Glomerular visceral epithelial cell (primary cell): ENCODE data around the gene CDKAL1.
"Not testable (repeated sequence)": the region's sequence is repeated elsewhere in the genome, so short reads cannot be mapped to it uniquely, and the experiment has no call there.

ENCODE experiments used
- DNase-seq: peaks from one replicate; pipeline ENCODE4 v3.0.0-alpha.2; 2016; ENCODE audit errors: extremely low spot score

Gene CDKAL1

GRCh38 chr6:20707870-20708269 lies 173.6 kb downstream of the CDKAL1 start:
- DNase-seq, result no peak

GRCh38 chr6:20708367-20709124 lies 174.3 kb downstream of the CDKAL1 start:
- peak; percentile 62 for DNase-seq

GRCh38 chr6:20709451-20709850 lies 175.2 kb downstream of the CDKAL1 start:
- no peak for DNase-seq

- no peak for DNase-seq
These were observed 176.1 kb downstream of the CDKAL1 start for GRCh38 chr6:20710341-20710740.

GRCh38 chr6:20711518-20711917 lies 177.3 kb downstream of the CDKAL1 start:
- DNase-seq, result no peak

- peak; percentile 22 for DNase-seq
These were observed 177.8 kb downstream of the CDKAL1 start for GRCh38 chr6:20712011-20712410.

- DNase-seq, result no peak
These were observed 181.0 kb downstream of the CDKAL1 start for GRCh38 chr6:20715135-20715806.

- no peak for DNase-seq
These were observed 182.6 kb downstream of the CDKAL1 start for GRCh38 chr6:20716865-20717264.

- no peak for DNase-seq
These were observed 183.5 kb downstream of the CDKAL1 start for GRCh38 chr6:20717743-20718142.

GRCh38 chr6:20718705-20719653 lies 184.7 kb downstream of the CDKAL1 start:
- DNase-seq, result no peak

GRCh38 chr6:20719980-20720379 lies 185.7 kb downstream of the CDKAL1 start:
- DNase-seq, result no peak

GRCh38 chr6:20721121-20721520 lies 186.9 kb downstream of the CDKAL1 start:
- not testable (repeated sequence) for DNase-seq

- DNase-seq, result no peak
These were observed 188.2 kb downstream of the CDKAL1 start for GRCh38 chr6:20722455-20722854.

- DNase-seq, result no peak
These were observed 189.0 kb downstream of the CDKAL1 start for GRCh38 chr6:20723236-20723635.

- no peak for DNase-seq
These were observed 190.4 kb downstream of the CDKAL1 start for GRCh38 chr6:20724443-20725190.

- not testable (repeated sequence) for DNase-seq
These were observed 191.0 kb downstream of the CDKAL1 start for GRCh38 chr6:20725235-20725634.

GRCh38 chr6:20729086-20729485 lies 194.8 kb downstream of the CDKAL1 start:
- no peak for DNase-seq

GRCh38 chr6:20732362-20732761 lies 198.1 kb downstream of the CDKAL1 start:
- DNase-seq, result not testable (repeated sequence)

GRCh38 chr6:20732896-20733295 lies 198.6 kb downstream of the CDKAL1 start:
- no peak for DNase-seq

GRCh38 chr6:20737912-20738311 lies 203.7 kb downstream of the CDKAL1 start:
- no peak for DNase-seq

- DNase-seq, result no peak
These were observed 205.8 kb downstream of the CDKAL1 start for GRCh38 chr6:20740088-20740487.
